HEK293 (cell line): ENCODE results near the gene SLC9A5.

Experiments used
- CTCF ChIA-PET: fragments of 350-600 bp; formaldehyde crosslinking; extraction: SDS; loops from one replicate; lab custom pipeline; 2021; ENCODE audit warnings: antibody characterized with exemption; lab: Yijun Ruan, JAX
- POLR2A ChIA-PET: fragments of 300-600 bp; formaldehyde crosslinking; extraction: SDS; loops from one replicate; lab custom pipeline; 2020; ENCODE audit warnings: antibody characterized with exemption, inconsistent platforms; lab: Yijun Ruan, JAX
- H3K27ac ChIP-seq: fragments of 200-500 bp; sonication (Bioruptor generic); 2 replicates; pipeline ENCODE4 v1.5.1; 2014; ENCODE audit warnings: low read depth, low read length, control low read depth, inconsistent platforms; ENCODE audit errors: extremely low read depth
- H3K36me3 ChIP-seq, 2 experiments: fragments of 200-500 bp in 1 of 2; sonication (Bioruptor generic) in 1 of 2; 1 replicate in 1 of 2; 2 replicates in 1 of 2; pipeline ENCODE4 v1.5.1; 2014 to 2017; ENCODE audit warnings: inconsistent platforms in 2 of 2, low read length in 2 of 2; ENCODE audit not compliant: control insufficient read depth in 2 of 2, insufficient read depth in 1 of 2
- H3K4me1 ChIP-seq: fragments of 200-500 bp; sonication (Bioruptor generic); 2 replicates; pipeline ENCODE4 v1.5.1; 2014; ENCODE audit warnings: mild to moderate bottlenecking, low read length, inconsistent platforms; ENCODE audit not compliant: control insufficient read depth, insufficient read depth
- H3K4me3 ChIP-seq: 2 replicates; pipeline ENCODE4 v1.5.1; 2011; ENCODE audit warnings: low read depth, mild to moderate bottlenecking, control low read depth, low read length, moderate library complexity
- H3K9me3 ChIP-seq: fragments of 200-500 bp; sonication (Bioruptor generic); 2 replicates; pipeline ENCODE4 v1.5.1; 2014; ENCODE audit warnings: low read depth, low read length, inconsistent platforms; ENCODE audit not compliant: control insufficient read depth, insufficient read depth
- GLIS2 ChIP-seq: fragments of 450-650 bp; formaldehyde crosslinking; IDR thresholded peaks from 2 replicates; pipeline ENCODE4 v1.5.1; 2016; ENCODE audit warnings: missing biosample characterization, missing genetic modification characterization
- OSR2 ChIP-seq: fragments of 450-650 bp; formaldehyde crosslinking; IDR thresholded peaks from 2 replicates; pipeline ENCODE4 v1.5.1; 2016; ENCODE audit warnings: missing biosample characterization, missing genetic modification characterization
- SETDB1 ChIP-seq: IDR thresholded peaks from one replicate; pipeline ENCODE4 v1.6.1; 2017; ENCODE audit warnings: mild to moderate bottlenecking, low read length, moderate library complexity, mixed read lengths; ENCODE audit not compliant: insufficient read length
- YY2 ChIP-seq: fragments of 450-650 bp; formaldehyde crosslinking; IDR thresholded peaks from 2 replicates; pipeline ENCODE4 v1.5.1; 2016; ENCODE audit warnings: missing biosample characterization, missing genetic modification characterization
- ZBTB17 ChIP-seq: fragments of 450-650 bp; formaldehyde crosslinking; IDR thresholded peaks from 2 replicates; pipeline ENCODE4 v1.5.1; 2016; ENCODE audit warnings: missing biosample characterization, missing genetic modification characterization
- ZFP3 ChIP-seq: fragments of 450-650 bp; formaldehyde crosslinking; IDR thresholded peaks from 2 replicates; pipeline ENCODE4 v1.5.1; 2016; ENCODE audit warnings: low read depth, missing biosample characterization, missing genetic modification characterization
- ZNF138 ChIP-seq: fragments of 450-650 bp; formaldehyde crosslinking; IDR thresholded peaks from 2 replicates; pipeline ENCODE4 v1.5.1; 2016; ENCODE audit warnings: missing biosample characterization, missing genetic modification characterization, borderline replicate concordance
- ZNF169 ChIP-seq: fragments of 450-650 bp; formaldehyde crosslinking; IDR thresholded peaks from 2 replicates; pipeline ENCODE4 v1.5.1; 2016; ENCODE audit warnings: missing biosample characterization, missing genetic modification characterization
- ZNF223 ChIP-seq: fragments of 450-650 bp; formaldehyde crosslinking; IDR thresholded peaks from 2 replicates; pipeline ENCODE4 v1.5.1; 2016; ENCODE audit warnings: missing biosample characterization, missing genetic modification characterization
- ZNF544 ChIP-seq: fragments of 450-650 bp; formaldehyde crosslinking; IDR thresholded peaks from 2 replicates; pipeline ENCODE4 v1.5.0; 2017; ENCODE audit warnings: missing biosample characterization, missing genetic modification characterization
- ZNF600 ChIP-seq: fragments of 450-650 bp; formaldehyde crosslinking; IDR thresholded peaks from 2 replicates; pipeline ENCODE4 v1.5.1; 2016; ENCODE audit warnings: missing biosample characterization, missing genetic modification characterization
- ZNF624 ChIP-seq: fragments of 450-650 bp; formaldehyde crosslinking; IDR thresholded peaks from 2 replicates; pipeline ENCODE4 v1.5.1; 2017; ENCODE audit warnings: missing biosample characterization, missing genetic modification characterization
- ZNF664 ChIP-seq: fragments of 450-650 bp; formaldehyde crosslinking; IDR thresholded peaks from 2 replicates; pipeline ENCODE4 v1.5.1; 2016; ENCODE audit warnings: missing biosample characterization, missing genetic modification characterization
- ZNF747 ChIP-seq: fragments of 450-650 bp; formaldehyde crosslinking; IDR thresholded peaks from 2 replicates; pipeline ENCODE4 v1.5.1; 2016; ENCODE audit warnings: missing biosample characterization, missing genetic modification characterization
- ZNF785 ChIP-seq: fragments of 450-650 bp; formaldehyde crosslinking; IDR thresholded peaks from 2 replicates; pipeline ENCODE4 v1.5.1; 2016; ENCODE audit warnings: missing biosample characterization, missing genetic modification characterization
- ZXDB ChIP-seq: fragments of 450-650 bp; formaldehyde crosslinking; IDR thresholded peaks from 2 replicates; pipeline ENCODE4 v1.5.1; 2016; ENCODE audit warnings: missing biosample characterization, missing genetic modification characterization
- TF ChIP-seq, protein P1 (sequence below): fragments of 450-650 bp; formaldehyde crosslinking; IDR thresholded peaks from 2 replicates; pipeline ENCODE4 v1.5.1; 2016; ENCODE audit warnings: missing biosample characterization, missing genetic modification characterization
- TF ChIP-seq, protein P2 (sequence below): fragments of 450-650 bp; formaldehyde crosslinking; optimal IDR thresholded peaks from 2 replicates; pipeline ENCODE3; 2016; ENCODE audit warnings: missing biosample characterization, mild to moderate bottlenecking, missing genetic modification characterization
- TF ChIP-seq, protein P3 (sequence below): fragments of 450-650 bp; formaldehyde crosslinking; IDR thresholded peaks from 2 replicates; pipeline ENCODE4 v1.5.1; 2016; ENCODE audit warnings: missing biosample characterization, missing genetic modification characterization
- TF ChIP-seq, protein P4 (sequence below): fragments of 450-650 bp; formaldehyde crosslinking; IDR thresholded peaks from 2 replicates; pipeline ENCODE4 v1.5.1; 2016; ENCODE audit warnings: missing biosample characterization, missing genetic modification characterization, low read depth
- TF ChIP-seq, protein P5 (sequence below): fragments of 450-650 bp; formaldehyde crosslinking; IDR thresholded peaks from 2 replicates; pipeline ENCODE4 v1.5.1; 2016; ENCODE audit warnings: missing biosample characterization, missing genetic modification characterization

Gene SLC9A5

DNA sequence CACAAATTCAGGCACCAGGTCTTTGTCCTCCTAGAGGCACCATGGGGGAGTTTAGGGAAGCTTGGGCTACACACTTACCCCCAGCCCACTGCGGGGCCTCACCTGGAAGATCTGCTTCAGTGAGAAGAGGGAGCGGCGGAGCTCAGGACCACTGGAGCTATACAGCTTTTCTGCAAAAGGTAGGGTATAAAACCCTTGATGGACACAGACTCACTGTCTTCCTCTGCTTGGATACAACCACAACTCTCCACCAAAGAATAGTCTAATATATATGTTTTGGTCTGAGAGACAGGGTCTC, 10.6 kb upstream of the SLC9A5 start:
- H3K9me3 ChIP-seq, result no peaks in the 10 kb centered on the region
- H3K4me1 ChIP-seq, result no peaks in the 10 kb centered on the region
- H3K27ac ChIP-seq, result no peak overlapping the region
- no peak overlapping the region for H3K4me3 ChIP-seq
- peaks cover 4 to 65% of the 10 kb centered on the region in 2 experiments; a peak in 2 of 3 replicates for H3K36me3 ChIP-seq
- POLR2A ChIA-PET, result interaction anchor here (3.1 to 4.0 kb wide), 2 partner anchors 9 to 11 kb away, joined by 22 to 25 read pairs; partner anchors contain the start of genes FHOD1 and TMEM208
- CTCF ChIA-PET, result interaction anchor here (1.1 to 1.2 kb wide), 2 partner anchors 8 to 15 kb away, joined by 3 to 5 read pairs; no protein-coding TSS in a partner anchor
- no peak for TF ChIP-seq ZBTB17
- TF ChIP-seq, protein P1, sequence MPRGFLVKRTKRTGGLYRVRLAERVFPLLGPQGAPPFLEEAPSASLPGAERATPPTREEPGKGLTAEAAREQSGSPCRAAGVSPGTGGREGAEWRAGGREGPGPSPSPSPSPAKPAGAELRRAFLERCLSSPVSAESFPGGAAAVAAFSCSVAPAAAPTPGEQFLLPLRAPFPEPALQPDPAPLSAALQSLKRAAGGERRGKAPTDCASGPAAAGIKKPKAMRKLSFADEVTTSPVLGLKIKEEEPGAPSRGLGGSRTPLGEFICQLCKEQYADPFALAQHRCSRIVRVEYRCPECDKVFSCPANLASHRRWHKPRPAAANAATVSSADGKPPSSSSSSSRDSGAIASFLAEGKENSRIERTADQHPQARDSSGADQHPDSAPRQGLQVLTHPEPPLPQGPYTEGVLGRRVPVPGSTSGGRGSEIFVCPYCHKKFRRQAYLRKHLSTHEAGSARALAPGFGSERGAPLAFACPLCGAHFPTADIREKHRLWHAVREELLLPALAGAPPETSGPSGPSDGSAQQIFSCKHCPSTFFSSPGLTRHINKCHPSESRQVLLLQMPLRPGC (tag by site-specific recombination), result no peak
- TF ChIP-seq, protein P2, sequence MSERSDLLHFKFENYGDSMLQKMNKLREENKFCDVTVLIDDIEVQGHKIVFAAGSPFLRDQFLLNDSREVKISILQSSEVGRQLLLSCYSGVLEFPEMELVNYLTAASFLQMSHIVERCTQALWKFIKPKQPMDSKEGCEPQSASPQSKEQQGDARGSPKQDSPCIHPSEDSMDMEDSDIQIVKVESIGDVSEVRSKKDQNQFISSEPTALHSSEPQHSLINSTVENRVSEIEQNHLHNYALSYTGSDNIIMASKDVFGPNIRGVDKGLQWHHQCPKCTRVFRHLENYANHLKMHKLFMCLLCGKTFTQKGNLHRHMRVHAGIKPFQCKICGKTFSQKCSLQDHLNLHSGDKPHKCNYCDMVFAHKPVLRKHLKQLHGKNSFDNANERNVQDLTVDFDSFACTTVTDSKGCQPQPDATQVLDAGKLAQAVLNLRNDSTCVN (tag by site-specific recombination), result no peak
- TF ChIP-seq, protein P3, sequence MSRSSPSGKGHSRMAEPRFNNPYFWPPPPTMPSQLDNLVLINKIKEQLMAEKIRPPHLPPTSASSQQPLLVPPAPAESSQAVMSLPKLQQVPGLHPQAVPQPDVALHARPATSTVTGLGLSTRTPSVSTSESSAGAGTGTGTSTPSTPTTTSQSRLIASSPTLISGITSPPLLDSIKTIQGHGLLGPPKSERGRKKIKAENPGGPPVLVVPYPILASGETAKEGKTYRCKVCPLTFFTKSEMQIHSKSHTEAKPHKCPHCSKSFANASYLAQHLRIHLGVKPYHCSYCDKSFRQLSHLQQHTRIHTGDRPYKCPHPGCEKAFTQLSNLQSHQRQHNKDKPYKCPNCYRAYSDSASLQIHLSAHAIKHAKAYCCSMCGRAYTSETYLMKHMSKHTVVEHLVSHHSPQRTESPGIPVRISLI (tag by site-specific recombination), result no peak
- no peak for TF ChIP-seq ZNF600 (tag by site-specific recombination)
- TF ChIP-seq GLIS2 (tag by site-specific recombination), result no peak
- TF ChIP-seq ZNF785 (tag by site-specific recombination), result no peak
- TF ChIP-seq OSR2 (tag by site-specific recombination), result no peak
- no peak for TF ChIP-seq ZNF138 (tag by site-specific recombination)

DNA sequence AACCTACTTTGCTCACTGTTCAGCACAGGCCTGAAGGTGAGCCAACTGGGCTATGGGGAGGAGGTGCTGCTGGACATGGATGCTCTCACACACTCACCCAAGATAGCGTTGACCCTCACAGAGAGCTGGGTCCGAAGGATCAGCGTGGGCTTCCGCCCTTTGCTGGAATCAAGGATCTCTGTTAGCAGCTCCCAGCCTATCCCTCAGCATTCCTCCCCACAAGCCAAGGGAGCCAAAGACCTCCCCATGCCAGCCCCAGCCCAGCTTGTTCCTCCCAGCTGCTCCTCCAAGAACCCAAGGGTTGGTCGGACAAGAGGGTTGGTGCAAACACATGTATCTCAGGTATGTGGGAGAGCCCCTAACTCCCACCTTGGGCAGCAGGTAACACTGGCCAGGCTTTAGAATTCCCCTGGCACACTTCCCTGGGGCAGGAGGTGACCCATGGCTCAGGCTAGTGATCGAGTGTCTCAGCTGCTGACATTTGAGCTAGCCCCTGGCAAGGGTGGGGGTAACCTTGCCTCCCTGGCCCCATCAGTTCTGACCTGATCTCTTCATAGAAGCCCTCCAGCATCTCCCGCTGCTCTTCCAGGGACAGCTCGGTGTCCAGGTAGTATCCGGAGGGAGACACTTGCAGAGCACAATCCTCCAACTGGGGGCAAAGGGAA, 9.8 kb upstream of the SLC9A5 start:
- CTCF ChIA-PET, result interaction anchor here (0.5 to 1.5 kb wide), 6 partner anchors 12 to 464 kb away, joined by 3 to 5 read pairs (median 4); partner anchors contain the start of genes NOL3 and TMEM208
- POLR2A ChIA-PET, result interaction anchor here (1.9 to 4.0 kb wide), 2 partner anchors 11 to 12 kb away, joined by 6 to 25 read pairs; partner anchors contain the start of gene TMEM208
- Histone ChIP-seq H3K36me3 (peaks cover 4 to 60% of the 10 kb centered on the region in 2 experiments; a peak in 2 of 3 replicates), H3K4me3 (no peak overlapping the region), H3K9me3 (no peaks in the 10 kb centered on the region), H3K27ac (no peak overlapping the region)
- no peak for TF ChIP-seq ZNF624
- TF ChIP-seq ZNF785 (tag by site-specific recombination), result no peak
- no peak for TF ChIP-seq ZXDB (tag by site-specific recombination)
- TF ChIP-seq ZNF223 (tag by site-specific recombination), result no peak
- TF ChIP-seq ZFP3 (tag by site-specific recombination), result no peak
- TF ChIP-seq, protein P4, sequence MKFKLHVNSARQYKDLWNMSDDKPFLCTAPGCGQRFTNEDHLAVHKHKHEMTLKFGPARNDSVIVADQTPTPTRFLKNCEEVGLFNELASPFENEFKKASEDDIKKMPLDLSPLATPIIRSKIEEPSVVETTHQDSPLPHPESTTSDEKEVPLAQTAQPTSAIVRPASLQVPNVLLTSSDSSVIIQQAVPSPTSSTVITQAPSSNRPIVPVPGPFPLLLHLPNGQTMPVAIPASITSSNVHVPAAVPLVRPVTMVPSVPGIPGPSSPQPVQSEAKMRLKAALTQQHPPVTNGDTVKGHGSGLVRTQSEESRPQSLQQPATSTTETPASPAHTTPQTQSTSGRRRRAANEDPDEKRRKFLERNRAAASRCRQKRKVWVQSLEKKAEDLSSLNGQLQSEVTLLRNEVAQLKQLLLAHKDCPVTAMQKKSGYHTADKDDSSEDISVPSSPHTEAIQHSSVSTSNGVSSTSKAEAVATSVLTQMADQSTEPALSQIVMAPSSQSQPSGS (tag by site-specific recombination), result no peak
- no peak for TF ChIP-seq ZNF664
- no peak for TF ChIP-seq YY2
- no peak for TF ChIP-seq ZNF747
- TF ChIP-seq SETDB1, result no peak
- no peak for TF ChIP-seq ZNF169 (tag by site-specific recombination)
- TF ChIP-seq ZNF544 (tag by site-specific recombination), result no peak
- TF ChIP-seq, protein P5, sequence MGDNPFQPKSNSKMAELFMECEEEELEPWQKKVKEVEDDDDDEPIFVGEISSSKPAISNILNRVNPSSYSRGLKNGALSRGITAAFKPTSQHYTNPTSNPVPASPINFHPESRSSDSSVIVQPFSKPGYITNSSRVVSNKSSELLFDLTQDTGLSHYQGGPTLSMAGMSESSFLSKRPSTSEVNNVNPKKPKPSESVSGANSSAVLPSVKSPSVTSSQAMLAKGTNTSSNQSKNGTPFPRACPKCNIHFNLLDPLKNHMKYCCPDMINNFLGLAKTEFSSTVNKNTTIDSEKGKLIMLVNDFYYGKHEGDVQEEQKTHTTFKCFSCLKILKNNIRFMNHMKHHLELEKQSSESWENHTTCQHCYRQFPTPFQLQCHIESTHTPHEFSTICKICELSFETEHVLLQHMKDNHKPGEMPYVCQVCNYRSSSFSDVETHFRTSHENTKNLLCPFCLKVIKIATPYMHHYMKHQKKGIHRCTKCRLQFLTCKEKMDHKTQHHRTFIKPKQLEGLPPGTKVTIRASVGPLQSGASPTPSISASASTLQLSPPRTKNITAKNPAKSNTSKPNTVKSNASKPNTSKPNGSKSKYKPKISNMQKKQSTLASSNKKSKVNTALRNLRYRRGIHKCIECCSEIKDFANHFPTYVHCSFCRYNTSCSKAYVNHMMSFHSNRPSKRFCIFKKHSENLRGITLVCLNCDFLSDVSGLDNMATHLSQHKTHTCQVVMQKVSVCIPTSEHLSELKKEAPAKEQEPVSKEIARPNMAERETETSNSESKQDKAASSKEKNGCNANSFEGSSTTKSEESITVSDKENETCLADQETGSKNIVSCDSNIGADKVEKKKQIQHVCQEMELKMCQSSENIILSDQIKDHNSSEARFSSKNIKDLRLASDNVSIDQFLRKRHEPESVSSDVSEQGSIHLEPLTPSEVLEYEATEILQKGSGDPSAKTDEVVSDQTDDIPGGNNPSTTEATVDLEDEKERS (tag by site-specific recombination), result no peak
- TF ChIP-seq, all 188 proteins: peak for 0
- no peaks in the 10 kb centered on the region; the same call in 1 of the 2 replicates for H3K4me1 ChIP-seq
